COLO668 (cell line): ENCODE data around the gene C1orf50.
A peak's percentile ranks its signal among the peaks of the same experiment; 100 is the strongest.
"Not testable (repeated sequence)": the region's sequence is repeated elsewhere in the genome, so short reads cannot be mapped to it uniquely, and the experiment has no call there.

Experiments
- DNase-seq: peaks from one replicate; lab custom pipeline; 2025; ENCODE audit not compliant: unreplicated experiment; lab: John Stamatoyannopoulos, UW

The C1orf50 gene

GRCh38 chr1:42739753-42740700, 27.0 kb upstream of the C1orf50 start, which contains the start of gene CLDN19:
CLDN19 (minus strand) TSS chr1:42740236; CDS start chr1:42740063, 173 bp downstream.
- no peak for DNase-seq

DNA sequence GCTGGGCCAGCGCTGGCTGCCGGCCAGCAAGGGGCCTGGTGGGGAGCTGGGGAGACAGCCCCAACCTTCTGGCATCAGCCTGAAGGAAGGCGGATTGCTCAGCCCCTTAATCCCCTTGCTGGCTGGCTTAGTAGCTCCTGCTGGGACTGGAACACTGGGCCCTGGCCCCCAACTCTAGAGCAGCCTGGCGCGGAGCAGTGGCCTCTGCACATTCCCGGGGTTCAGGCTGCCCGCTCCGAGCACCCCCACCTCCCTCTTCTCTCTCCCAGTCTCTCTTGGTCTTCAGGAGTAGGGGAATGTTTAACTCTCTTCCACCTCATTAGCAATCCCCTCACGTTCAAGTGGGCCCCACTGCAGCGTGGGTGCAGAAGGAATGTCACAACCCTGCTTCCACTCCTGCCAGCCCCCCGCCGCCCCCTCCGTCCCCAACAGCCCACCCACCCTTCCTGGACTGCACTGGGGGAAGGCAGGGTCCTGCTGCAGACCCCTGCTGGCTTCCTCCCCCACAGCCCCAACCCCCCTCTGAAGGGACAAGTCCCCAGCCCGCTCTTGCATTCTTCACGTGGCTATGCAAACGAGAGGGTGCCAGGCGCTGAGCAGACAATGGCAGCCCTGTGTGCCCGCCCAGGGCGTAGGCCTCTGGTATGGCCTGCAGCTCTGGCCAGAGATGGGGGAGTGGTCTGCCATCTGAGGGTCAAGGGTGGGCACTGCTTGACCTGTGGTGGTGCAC, 26.0 kb upstream of the C1orf50 start:
- no peak for DNase-seq

- DNase-seq, result no peak
Observed at GRCh38 chr1:42741706-42742105, 25.3 kb upstream of the C1orf50 start.

GRCh38 chr1:42742141-42742540, 24.9 kb upstream of the C1orf50 start:
- no peak for DNase-seq

- no peak for DNase-seq
Observed at GRCh38 chr1:42742617-42743316, 24.3 kb upstream of the C1orf50 start.

DNA sequence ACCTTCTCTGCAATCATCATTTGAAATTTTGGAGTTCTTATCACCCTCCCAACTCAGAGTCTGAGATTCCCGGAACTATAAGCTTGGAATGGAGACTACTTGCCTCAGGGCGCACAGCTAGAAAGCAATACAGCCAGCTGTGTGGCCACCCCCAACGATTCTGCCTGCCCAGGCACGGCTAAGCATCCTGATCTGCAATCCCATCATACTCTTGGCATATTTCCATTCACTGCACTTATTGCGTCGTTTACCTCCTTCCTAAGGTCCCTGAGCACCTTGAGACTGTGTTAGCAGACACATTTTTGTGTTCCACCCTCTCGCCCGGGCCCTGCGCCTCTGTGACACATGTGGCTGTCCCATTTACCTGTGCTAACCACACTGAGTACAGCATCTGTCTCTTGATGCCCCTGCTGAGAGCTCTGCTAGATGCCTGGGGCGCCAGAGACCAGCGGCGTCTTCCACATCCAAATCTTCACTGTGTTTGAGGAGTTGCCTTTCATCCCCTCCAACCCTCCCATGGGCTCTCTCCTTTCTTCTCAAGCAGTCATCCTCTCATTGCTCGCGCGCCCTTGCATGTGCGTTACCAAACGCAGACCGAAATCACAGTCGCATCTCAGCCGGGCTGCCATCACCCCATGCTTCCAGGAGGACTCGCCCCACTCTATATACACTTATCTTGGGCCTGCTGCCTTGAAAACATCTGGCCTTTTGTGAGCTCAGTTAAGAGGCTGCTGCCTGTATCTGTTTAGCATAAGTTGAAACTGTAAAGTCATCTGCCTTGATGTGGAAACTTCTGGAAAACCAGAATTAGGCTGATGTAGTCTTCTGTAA, 23.5 kb upstream of the C1orf50 start:
- DNase-seq, result no peak

- no peak for DNase-seq
Observed at GRCh38 chr1:42744148-42744413, 23.0 kb upstream of the C1orf50 start.

DNA sequence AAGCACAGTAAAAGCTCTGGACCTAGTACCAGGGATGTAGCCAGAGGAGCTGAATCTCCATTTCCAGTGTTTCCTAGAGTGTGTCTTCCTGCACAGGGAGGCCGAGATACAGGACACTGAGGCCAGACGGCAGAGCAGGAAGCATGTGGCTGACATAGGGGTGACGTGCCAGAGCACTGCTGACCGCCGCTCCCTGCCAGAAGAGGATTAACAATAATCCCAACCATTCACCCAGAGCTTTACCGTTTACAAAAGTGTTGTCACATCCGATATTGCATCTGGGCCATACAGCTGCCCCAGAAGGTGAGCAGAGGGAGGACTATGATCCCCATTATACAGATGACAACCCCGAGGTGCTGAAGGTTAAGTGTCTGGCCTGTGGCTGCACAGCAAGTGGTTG, 21.2 kb upstream of the C1orf50 start:
- DNase-seq, result no peak

GRCh38 chr1:42746436-42747105, 20.5 kb upstream of the C1orf50 start:
- no peak for DNase-seq

- DNase-seq, result peak; percentile 73
Observed at GRCh38 chr1:42747125-42747524, 19.9 kb upstream of the C1orf50 start.

- no peak for DNase-seq
Observed at GRCh38 chr1:42748021-42748420, 19.0 kb upstream of the C1orf50 start.

- no peak for DNase-seq
Observed at GRCh38 chr1:42748461-42749410, 18.3 kb upstream of the C1orf50 start.

DNA sequence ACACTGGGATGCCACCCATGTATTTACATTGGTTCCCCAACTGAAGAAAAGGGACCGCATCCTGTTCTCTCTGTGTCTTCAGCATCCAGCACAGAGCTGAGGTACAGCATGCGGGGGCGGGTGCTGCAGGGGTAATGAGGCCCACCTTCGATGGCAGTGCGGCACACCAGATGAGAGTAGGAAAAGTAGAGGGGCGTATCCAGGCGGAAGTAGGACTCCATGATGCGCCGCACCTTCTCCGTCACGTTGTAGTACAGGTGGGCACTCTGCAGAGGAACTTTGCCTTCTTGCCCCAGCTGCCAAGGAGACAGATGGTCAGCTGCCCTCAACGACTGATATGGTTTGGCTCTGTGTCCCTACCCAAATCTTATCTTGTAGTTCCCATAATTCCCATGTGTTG, 17.0 kb upstream of the C1orf50 start:
- DNase-seq, result no peak

DNA sequence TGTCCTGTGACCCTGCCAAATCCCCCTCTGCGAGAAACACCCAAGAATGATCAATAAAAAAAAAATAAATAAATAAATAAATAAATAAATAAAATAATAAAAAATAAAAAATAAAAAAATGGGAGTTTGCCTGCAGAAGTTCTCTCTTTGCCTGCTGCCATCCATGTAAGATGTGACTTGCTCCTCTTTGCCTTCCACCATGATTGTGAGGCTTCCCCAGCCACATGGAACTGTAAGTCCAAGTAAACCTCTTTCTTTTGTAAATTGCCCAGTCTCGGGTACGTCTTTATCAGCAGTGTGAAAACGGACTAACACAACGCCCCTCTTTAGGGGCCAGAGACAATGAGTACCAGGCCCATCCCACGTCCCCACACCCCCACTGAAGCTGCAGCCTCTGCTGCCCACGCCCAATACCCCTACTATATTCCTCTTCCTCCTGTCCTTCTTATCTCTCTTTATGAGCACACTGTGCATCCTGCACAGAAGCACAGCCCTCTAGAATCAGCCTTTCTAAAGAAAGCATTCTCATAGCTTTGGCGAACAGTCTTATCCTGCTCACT, 15.5 kb upstream of the C1orf50 start:
- not testable (repeated sequence) for DNase-seq

- no peak for DNase-seq
Observed at GRCh38 chr1:42752284-42752683, 14.8 kb upstream of the C1orf50 start.

DNA sequence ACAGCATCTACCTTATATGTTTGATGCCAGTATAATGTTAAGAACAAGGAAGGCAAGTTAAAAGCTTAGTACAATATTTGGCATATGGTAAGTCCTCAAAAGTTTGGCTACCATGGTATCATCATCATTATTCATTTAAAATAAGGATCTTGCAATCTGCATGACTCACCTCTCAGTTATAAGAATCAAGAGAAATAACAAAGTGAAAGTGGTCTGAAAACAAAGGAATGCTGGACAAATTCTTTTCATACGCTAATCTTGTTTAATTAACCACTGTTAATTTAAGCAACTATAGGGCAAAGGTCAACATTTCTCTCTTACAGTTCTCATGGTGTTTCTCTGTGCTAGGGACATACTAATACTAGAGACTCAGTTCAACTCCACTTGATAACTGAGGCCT, 14.0 kb upstream of the C1orf50 start:
- DNase-seq, result no peak

DNA sequence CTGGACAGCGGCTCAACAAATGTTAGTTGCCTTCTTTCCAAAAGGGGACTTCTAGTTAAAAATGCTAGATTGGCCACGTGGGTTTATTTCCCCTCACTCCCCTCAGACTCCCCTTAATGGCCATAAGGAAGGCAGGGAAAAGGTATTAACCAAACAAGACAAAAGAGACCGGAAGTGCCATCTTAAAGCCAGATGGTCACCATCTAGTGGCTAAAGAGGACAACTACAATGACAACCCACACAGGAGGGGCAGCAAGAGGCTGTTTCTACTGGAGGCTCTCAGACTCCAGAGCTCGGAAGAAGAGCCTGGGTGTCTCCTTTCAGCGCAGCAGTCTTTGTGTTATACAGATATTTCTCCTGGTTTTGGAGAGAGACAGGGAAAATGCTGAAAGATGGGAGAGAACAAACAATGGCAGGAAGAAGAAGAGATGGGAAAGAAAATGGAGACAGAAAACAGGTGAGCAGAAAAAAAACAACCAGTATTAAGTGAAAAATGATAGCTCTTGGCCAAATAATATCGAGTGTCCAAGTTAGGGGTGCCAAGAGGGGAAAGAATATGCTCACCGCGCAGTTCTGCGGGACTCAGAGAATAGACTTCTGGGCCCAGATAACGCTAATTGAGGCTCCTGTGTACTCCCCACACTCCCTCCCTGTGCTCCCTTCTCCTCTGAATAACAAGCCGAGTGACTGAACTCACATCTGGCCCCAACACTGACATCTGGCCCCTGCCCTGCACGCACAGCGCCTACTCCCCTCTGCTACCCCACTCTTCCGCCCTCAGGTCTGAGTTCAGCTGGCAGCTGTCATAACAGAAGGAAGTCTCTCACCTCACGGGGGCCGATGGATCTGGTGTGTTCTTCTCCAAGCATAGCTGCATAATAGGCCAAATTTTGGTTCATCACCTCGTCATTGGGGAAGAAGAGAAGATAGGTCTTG, 9.8 kb upstream of the C1orf50 start:
- DNase-seq, result peak; percentile 51

- no peak for DNase-seq
Observed at GRCh38 chr1:42757892-42758275, 9.2 kb upstream of the C1orf50 start.
